Measurements from ENCODE around the gene GATB.
A peak's percentile ranks its signal among the peaks of the same experiment; 100 is the strongest.

GATB gene

DNA sequence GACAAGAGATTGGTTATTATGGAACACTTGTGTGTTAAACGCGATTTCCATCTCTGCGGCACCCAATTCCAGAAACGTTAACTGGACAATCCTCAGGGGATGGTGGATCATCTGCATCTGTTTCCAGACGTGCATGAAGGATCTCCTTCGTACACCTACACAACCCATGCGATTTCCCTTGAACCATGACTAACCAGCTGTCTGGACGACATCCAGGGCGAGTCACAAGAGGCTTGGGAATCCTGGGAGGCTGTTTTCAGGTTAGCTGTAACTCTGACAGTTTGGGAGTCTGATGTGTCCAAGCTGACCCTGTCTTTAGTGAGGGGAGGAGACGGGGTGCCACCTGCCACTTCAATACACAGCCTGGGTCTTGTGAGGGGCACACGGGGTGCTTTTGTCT is 84.5 kb downstream of the GATB start:
- in situ Hi-C loops (cut with HindIII; ENCODE audit: low sequenced_read_pairs) = no loop called here
- H3K4me3 ChIP-seq (ENCODE audit: low read depth, low read length) = no peak overlapping the region
- peak; percentile 82 for DNase-seq (ENCODE audit: low read depth, low spot score)
- TF ChIP-seq CTCF (IDR thresholded peaks at IDR 0.05; ENCODE audit: low read depth, low read length) = no peak

DNA sequence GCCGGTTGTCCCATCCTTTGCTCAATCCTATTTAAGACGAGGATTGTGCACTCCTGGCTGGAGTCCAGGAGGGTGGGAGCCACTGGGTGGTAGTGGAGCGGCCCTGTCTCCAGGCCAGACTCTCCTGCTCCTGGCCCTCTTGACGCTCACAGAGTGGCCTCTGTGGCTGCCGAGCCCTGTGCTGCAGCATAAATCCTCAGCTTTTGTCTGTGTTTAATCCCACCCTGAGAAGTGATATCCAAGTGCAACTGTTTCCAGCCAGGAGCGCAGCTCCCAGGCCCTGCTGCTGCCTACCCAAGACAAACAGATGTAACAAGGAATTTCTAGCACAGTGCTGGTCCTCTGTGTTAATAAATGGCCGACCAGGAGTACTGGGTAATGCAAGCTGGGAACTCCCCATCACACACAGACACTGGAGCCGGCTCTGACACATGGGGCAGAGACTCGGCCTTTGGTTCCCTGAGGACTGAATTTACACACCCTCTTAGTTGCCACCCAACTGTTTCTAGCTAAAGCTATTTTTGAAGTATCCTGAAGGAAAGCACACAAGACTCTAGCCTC is 85.3 kb downstream of the GATB start:
- H3K4me3 ChIP-seq (ENCODE audit: low read depth, low read length) = no peak overlapping the region
- DNase-seq (ENCODE audit: low read depth, low spot score) = no peak
- in situ Hi-C loops (cut with HindIII; ENCODE audit: low sequenced_read_pairs) = no loop called here
- TF ChIP-seq CTCF (IDR thresholded peaks at IDR 0.05; ENCODE audit: low read depth, low read length) = no peak

DNA sequence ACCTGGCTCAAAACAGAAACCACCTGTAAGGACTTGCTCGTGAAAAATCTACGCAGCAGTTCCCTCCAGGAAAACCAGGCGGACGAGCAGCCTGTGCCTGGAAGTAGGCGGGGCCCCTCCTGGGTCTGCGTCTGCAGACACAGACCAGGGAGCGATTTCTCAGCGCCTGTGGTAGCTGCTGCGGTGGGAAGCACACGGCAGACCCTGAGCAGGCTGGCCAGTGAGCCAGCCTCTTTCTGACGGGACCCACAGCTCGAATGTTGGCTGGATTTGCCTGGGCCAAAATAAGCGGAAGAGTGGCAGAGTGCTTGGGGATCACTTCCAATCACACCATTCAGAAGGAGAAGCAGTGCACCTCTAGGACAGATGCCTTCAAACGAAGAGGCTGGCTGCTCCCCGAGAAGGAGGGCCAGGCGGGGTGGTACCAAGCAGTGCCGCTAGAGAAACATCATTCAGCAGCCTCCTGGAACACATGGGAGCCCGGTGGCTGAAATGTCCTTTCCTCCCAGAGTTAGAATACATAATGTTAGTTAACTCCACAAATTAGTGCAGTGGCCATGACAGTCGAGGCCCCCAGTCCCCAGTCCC is 85.9 kb downstream of the GATB start:
- no peak overlapping the region for H3K4me3 ChIP-seq (ENCODE audit: low read depth, low read length)
- no peak for TF ChIP-seq CTCF (IDR thresholded peaks at IDR 0.05; ENCODE audit: low read depth, low read length)
- in situ Hi-C loops (cut with HindIII; ENCODE audit: low sequenced_read_pairs) = no loop called here
- DNase-seq (ENCODE audit: low read depth, low spot score) = peak; percentile 61

DNA sequence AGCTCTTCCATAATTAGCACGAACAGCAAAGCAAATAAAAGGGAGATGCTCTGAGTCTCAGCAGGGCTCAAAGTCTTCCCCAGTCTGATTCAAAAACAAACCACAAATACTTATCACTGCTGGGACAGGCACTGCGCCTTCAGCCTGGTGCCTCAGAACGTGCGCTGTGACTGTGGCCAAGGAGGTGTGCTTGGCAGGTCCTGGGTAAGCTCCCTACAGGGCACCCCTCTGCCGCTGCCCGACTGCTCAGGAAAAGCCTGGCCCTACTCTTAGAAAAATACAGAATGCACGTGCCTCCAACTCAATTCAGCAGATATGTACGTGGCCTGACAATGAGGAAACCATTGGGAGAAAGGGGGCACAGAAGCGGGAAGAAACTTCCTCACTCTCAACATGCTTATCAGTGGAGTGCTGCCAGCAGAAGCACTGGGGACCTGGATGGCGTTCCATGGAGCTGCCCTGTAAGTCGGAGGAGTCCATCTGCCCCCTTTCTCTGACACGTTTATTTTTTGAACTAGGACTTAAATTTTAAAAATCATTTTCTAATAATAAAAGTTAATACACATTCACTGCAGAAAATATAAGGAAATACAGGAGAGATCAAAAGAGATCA is 86.8 kb downstream of the GATB start:
- H3K4me3 ChIP-seq (ENCODE audit: low read depth, low read length) = no peak overlapping the region
- in situ Hi-C loops (cut with HindIII; ENCODE audit: low sequenced_read_pairs) = no loop called here
- no peak for TF ChIP-seq CTCF (IDR thresholded peaks at IDR 0.05; ENCODE audit: low read depth, low read length)
- DNase-seq (ENCODE audit: low read depth, low spot score) = no peak

GRCh38 chr4:151672996-151673395 is 87.8 kb downstream of the GATB start:
- no peak overlapping the region for H3K4me3 ChIP-seq (ENCODE audit: low read depth, low read length)
- no peak for TF ChIP-seq CTCF (IDR thresholded peaks at IDR 0.05; ENCODE audit: low read depth, low read length)
- no peak for DNase-seq (ENCODE audit: low read depth, low spot score)
- in situ Hi-C loops (cut with HindIII; ENCODE audit: low sequenced_read_pairs) = no loop called here

- no peak for DNase-seq (ENCODE audit: low read depth, low spot score)
- no peak overlapping the region for H3K4me3 ChIP-seq (ENCODE audit: low read depth, low read length)
- TF ChIP-seq CTCF (IDR thresholded peaks at IDR 0.05; ENCODE audit: low read depth, low read length) = no peak
- in situ Hi-C loops (cut with HindIII; ENCODE audit: low sequenced_read_pairs) = no loop called here
These were observed 89.2 kb downstream of the GATB start for GRCh38 chr4:151671541-151672059.
